Measurements from ENCODE around the gene C1QTNF3. TPM values are rescaled to one million over a fixed set of nuclear protein-coding genes. Genes with fewer than 3 reads are reported as not detected.

C1QTNF3 gene
- total RNA-seq, 1 experiment from 2014 or later: 1.6 TPM

- no peak for TF ChIP-seq EZH2 (IDR thresholded peaks at IDR 0.05; ENCODE audit: borderline replicate concordance, low read depth, low read length, poor library complexity, severe bottlenecking)
- TF ChIP-seq, protein P1, sequence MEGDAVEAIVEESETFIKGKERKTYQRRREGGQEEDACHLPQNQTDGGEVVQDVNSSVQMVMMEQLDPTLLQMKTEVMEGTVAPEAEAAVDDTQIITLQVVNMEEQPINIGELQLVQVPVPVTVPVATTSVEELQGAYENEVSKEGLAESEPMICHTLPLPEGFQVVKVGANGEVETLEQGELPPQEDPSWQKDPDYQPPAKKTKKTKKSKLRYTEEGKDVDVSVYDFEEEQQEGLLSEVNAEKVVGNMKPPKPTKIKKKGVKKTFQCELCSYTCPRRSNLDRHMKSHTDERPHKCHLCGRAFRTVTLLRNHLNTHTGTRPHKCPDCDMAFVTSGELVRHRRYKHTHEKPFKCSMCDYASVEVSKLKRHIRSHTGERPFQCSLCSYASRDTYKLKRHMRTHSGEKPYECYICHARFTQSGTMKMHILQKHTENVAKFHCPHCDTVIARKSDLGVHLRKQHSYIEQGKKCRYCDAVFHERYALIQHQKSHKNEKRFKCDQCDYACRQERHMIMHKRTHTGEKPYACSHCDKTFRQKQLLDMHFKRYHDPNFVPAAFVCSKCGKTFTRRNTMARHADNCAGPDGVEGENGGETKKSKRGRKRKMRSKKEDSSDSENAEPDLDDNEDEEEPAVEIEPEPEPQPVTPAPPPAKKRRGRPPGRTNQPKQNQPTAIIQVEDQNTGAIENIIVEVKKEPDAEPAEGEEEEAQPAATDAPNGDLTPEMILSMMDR (conservative IDR thresholded peaks at IDR 0.05; ENCODE audit: low read depth, low read length): no peak
- H3K4me3 ChIP-seq (ENCODE audit: low read depth, low read length, poor library complexity, severe bottlenecking): no peak overlapping the region
- BruUV-seq (replicated peaks): no TSS peak
- H3K27me3 ChIP-seq (replicated peaks; ENCODE audit: insufficient read depth, low read depth, low read length, poor library complexity): no peaks in the 10 kb centered on the region
- no peak for DNase-seq (ENCODE audit: low spot score)
- ChIA-PET CTCF (no interaction called here), POLR2A (ENCODE audit: low non-redundant PET) (no interaction called here)
- H3K27ac ChIP-seq (ENCODE audit: low read depth, low read length, poor library complexity, severe bottlenecking): no peak overlapping the region
- intact Hi-C loops (cut with micrococcal nuclease; ENCODE audit: unreplicated experiment): no loop called here
- no peaks in the 10 kb centered on the region for H3K36me3 ChIP-seq (ENCODE audit: insufficient read depth, low read length, poor library complexity, severe bottlenecking)
- H3K9me3 ChIP-seq (ENCODE audit: low read depth, low read length, poor library complexity, severe bottlenecking): no peaks in the 10 kb centered on the region
- H3K4me1 ChIP-seq (ENCODE audit: insufficient read depth, low read length, poor library complexity, severe bottlenecking): no peaks in the 10 kb centered on the region
These were observed 63.0 kb downstream of the C1QTNF3 start for GRCh38 chr5:33980030-33980429.

- TF ChIP-seq, protein P1 (conservative IDR thresholded peaks at IDR 0.05; ENCODE audit: low read depth, low read length): no peak
- no peak for TF ChIP-seq EZH2 (IDR thresholded peaks at IDR 0.05; ENCODE audit: borderline replicate concordance, low read depth, low read length, poor library complexity, severe bottlenecking)
- no peaks in the 10 kb centered on the region for H3K9me3 ChIP-seq (ENCODE audit: low read depth, low read length, poor library complexity, severe bottlenecking)
- no peaks in the 10 kb centered on the region for H3K27me3 ChIP-seq (replicated peaks; ENCODE audit: insufficient read depth, low read depth, low read length, poor library complexity)
- no peak overlapping the region for H3K4me3 ChIP-seq (ENCODE audit: low read depth, low read length, poor library complexity, severe bottlenecking)
- H3K4me1 ChIP-seq (ENCODE audit: insufficient read depth, low read length, poor library complexity, severe bottlenecking): no peaks in the 10 kb centered on the region
- H3K27ac ChIP-seq (ENCODE audit: low read depth, low read length, poor library complexity, severe bottlenecking): no peak overlapping the region
- no peaks in the 10 kb centered on the region for H3K36me3 ChIP-seq (ENCODE audit: insufficient read depth, low read length, poor library complexity, severe bottlenecking)
- intact Hi-C loops (cut with micrococcal nuclease; ENCODE audit: unreplicated experiment): no loop called here
- CTCF ChIA-PET: no interaction called here
- POLR2A ChIA-PET (ENCODE audit: low non-redundant PET): no interaction called here
- no peak for DNase-seq (ENCODE audit: low spot score)
- BruUV-seq (replicated peaks): no TSS peak
These were observed 64.7 kb downstream of the C1QTNF3 start for GRCh38 chr5:33978306-33978705.

GRCh38 chr5:33976307-33976706 is 66.7 kb downstream of the C1QTNF3 start:
- DNase-seq (ENCODE audit: low spot score): no peak
- H3K27ac ChIP-seq (ENCODE audit: low read depth, low read length, poor library complexity, severe bottlenecking): no peak overlapping the region
- intact Hi-C loops (cut with micrococcal nuclease; ENCODE audit: unreplicated experiment): no loop called here
- TF ChIP-seq, protein P1 (conservative IDR thresholded peaks at IDR 0.05; ENCODE audit: low read depth, low read length): no peak
- TF ChIP-seq EZH2 (IDR thresholded peaks at IDR 0.05; ENCODE audit: borderline replicate concordance, low read depth, low read length, poor library complexity, severe bottlenecking): no peak
- H3K4me3 ChIP-seq (ENCODE audit: low read depth, low read length, poor library complexity, severe bottlenecking): no peak overlapping the region
- no TSS peak for BruUV-seq (replicated peaks)
- CTCF ChIA-PET: no interaction called here
- H3K9me3 ChIP-seq (ENCODE audit: low read depth, low read length, poor library complexity, severe bottlenecking): no peaks in the 10 kb centered on the region
- POLR2A ChIA-PET (ENCODE audit: low non-redundant PET): no interaction called here
- H3K4me1 ChIP-seq (ENCODE audit: insufficient read depth, low read length, poor library complexity, severe bottlenecking): no peaks in the 10 kb centered on the region
- H3K36me3 ChIP-seq (ENCODE audit: insufficient read depth, low read length, poor library complexity, severe bottlenecking): no peaks in the 10 kb centered on the region
- no peaks in the 10 kb centered on the region for H3K27me3 ChIP-seq (replicated peaks; ENCODE audit: insufficient read depth, low read depth, low read length, poor library complexity)

Measured in A673 (cell line).